Cerebellar cortex (tissue), 1 donor: ENCODE measurements around the gene HDAC11.

Experiments
- DNase-seq: peaks from one replicate; pipeline ENCODE4 v3.0.0-alpha.2; 2015; ENCODE audit warnings: low spot score

The HDAC11 gene

GRCh38 chr3:13543253-13543652 is 63.1 kb downstream of the HDAC11 start:
- DNase-seq, result no peak

DNA sequence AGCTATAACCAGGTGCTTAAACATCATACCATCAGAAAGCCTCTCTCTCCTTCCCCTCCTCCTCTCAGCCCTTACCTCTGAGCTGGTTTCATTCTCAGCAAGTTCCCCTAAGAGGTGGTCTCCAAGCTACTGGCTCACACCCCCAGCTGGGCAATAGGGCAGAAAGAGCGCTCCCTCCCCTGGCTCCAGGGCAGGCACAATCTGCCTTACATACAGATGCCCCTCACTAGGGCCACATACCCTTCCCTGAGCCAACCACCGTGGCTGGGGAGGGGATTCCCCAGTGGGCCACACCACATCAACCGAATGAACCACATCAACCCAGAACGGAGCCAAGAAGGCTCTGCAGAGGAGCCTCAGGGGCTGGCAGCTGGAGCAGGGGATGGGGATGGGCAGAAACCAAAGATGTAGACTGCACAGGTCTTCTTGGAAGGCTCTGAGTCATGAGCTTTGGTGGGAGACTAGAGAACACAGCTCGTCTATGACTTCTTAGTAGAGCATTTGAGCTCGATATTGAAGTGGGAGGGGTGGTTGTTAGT is 64.3 kb downstream of the HDAC11 start:
- DNase-seq, result no peak

DNA sequence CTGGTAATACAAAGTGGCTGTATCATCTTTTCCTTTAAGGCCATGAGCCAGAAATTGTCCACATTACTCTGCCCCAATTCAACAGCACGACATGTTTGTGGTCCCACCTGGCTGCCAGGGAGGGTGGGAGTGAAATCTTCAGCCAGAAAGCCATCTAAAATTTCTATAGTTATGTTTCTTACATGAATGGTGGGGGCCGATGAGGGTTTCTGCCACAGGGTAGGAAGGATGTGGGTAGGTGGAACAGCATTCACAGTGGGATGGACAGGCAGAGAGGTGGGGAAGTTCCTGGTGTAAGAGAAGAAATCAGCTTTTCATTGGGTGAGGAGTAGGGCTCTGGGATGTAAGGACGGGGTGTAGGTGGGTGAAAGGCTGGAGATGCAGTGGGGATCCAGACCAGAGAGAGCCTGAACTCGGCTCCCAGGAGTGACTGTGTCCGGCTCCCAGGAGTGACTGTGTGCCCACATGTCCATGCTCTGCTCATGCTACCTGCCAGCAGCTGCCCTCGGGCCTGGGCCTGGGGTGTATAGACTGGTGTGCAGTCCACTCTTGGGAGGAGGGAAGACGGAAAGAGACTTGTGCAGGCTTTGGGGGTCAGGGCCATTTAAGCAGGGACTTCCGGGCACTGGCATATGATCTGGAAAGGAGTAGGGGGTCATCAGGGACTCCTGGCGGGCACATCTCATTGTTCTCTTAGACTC is 65.0 kb downstream of the HDAC11 start:
- DNase-seq, result no peak

- DNase-seq, result no peak
Observed at GRCh38 chr3:13545952-13546454, 65.9 kb downstream of the HDAC11 start.

- DNase-seq, result no peak
Observed at GRCh38 chr3:13546667-13547171, 66.6 kb downstream of the HDAC11 start.

GRCh38 chr3:13547591-13548371 is 67.7 kb downstream of the HDAC11 start:
- no peak for DNase-seq

DNA sequence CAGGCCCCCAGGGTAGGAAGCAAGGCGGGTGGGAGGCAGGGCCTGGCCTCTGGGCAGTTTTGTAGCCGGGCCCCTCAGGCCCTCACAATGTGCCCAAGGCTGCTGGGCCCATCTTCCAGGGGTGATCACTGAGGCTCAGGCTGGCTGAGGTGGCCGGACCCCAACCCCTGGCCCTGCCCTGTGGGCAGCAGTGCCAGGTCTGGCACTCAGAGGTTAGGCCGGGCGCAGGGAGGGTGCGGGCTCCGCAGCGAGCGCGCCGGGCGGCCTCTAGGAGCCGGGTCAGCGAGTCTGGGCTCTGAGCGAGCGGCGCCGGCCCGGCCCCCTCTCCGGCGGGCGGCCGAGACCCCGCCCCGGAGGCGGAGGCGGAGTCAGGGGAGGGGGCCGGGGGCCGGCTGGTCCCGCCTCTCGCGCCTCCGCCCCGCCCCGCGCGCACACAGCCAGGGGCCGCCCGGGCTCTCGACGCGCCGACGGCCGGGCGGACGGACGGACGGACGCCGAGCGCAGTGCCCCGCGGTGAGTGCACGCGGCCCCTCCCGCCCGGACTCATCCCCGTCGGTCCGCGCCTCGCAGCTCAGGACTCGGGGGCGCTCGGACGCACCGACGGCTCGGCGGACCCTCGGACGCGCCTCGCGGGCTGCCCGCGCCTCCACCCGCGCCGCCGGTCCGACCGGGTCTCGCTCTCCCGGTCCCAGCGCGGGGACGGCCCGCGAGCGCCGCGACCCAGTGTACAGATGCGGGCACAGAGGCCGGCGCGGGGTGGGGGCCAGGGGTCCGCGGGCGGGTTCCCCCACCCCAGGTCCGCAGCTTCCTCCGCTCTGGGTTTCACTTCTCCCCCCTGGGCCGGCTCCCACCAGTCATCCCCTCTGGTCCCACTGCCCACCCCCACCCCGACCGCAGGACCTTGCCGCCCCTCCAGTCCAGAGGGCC is 68.9 kb downstream of the HDAC11 start, which contains the start of gene FBLN2:
Gene FBLN2, plus strand, starts transcription at position 430 of the 927 bp plus-strand sequence. CDS start 21,231 bp downstream, outside the sequence.
- no peak for DNase-seq

GRCh38 chr3:13549623-13550422 is 69.7 kb downstream of the HDAC11 start:
- DNase-seq, result no peak

- DNase-seq, result no peak
Observed at GRCh38 chr3:13550423-13550690, 70.3 kb downstream of the HDAC11 start.

DNA sequence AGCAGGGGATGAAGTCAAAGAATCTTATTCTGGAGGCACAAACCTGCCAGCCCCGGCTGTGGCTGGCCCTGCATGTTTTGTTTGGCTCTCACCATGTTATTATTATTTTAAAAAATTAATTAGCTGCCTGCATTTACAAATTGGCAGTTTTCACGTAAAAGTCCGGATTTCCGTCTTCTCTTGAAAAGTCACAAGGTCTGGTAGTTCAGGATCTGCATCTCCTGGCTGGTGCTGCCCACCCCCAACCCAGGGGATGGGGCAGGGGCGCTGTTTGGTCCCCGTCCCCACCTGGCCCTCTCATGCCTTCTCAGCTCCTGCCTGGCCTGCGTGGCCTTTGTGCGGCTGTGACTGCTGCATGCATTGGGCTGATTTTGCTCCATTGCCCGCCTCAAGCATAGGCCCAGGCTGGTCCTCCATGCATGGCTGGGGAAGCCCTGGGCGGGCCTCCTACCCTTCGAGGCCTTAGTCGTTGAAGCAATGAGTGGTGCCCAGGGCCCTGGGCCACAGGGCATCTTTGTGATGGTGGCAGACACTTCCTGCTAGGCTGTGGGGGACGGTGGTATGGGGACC is 70.8 kb downstream of the HDAC11 start:
- DNase-seq, result no peak

- no peak for DNase-seq
Observed at GRCh38 chr3:13552857-13553652, 72.9 kb downstream of the HDAC11 start.

DNA sequence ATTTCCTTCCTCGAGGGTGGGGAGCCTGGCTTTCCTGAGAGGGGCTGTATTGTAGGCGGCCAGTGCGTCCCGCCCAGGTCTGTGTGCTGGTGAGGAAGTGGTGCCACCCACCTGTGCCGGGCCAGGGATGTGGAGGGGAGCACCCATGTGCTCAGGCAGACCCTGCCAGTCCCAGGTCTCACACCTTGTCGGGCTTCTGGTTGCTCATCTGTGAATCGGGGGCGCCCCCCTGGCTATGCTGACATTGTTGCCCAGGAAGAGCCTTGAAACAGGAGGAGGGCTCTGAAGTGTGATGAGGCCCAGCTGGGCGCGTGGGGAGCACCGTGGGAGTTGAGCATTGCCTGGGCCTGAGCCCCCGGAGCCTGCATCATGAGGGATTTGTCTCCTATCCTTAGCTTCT is 73.6 kb downstream of the HDAC11 start:
- no peak for DNase-seq

- no peak for DNase-seq
Observed at GRCh38 chr3:13555753-13556152, 75.6 kb downstream of the HDAC11 start.
